Cardiac fibroblast (primary cell): ENCODE results near the gene SORL1-AS1.

ENCODE experiments used
- DNase-seq, 2 donors: peaks; one replicate each; pipeline versions ENCODE4 v3.0.0 to v3.0.0-alpha.2; 2010; ENCODE audit warnings: low read depth in 2 of 2
- H3K4me3 ChIP-seq, 2 donors: replicated peaks in 1 of 2; 1 replicate in 1 of 2; 2 replicates in 1 of 2; pipeline ENCODE4 v1.5.1; 2011; ENCODE audit warnings: low read depth in 2 of 2, low read length in 2 of 2, mild to moderate bottlenecking in 2 of 2, moderate library complexity in 1 of 2
- TF ChIP-seq, protein P1 (sequence below): IDR thresholded peaks from one replicate; pipeline ENCODE4 v1.5.1; 2011; ENCODE audit warnings: low read depth, mild to moderate bottlenecking, low read length, inconsistent platforms

SORL1-AS1 gene

DNA sequence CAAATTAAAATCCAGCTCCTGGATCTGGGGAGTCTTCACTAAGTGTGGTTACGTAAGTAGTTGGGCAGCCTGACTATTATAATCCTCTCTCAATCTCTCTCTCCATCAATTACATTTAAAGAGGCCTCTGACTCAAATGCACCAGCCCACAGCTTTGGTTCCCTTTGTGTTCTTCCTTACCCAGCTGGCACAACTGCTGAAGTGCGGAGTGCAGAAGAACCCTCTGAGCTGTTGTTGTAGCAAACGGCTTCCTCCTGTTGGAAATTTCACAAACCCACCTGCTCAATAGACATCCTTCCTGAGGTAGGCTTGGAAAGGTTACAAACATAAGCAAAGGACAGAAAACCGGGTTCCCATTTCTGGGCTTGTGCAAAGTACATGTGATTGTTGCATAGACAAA lies 17.6 kb downstream of the SORL1-AS1 start:
- no peak overlapping the region for H3K4me3 ChIP-seq
- TF ChIP-seq, protein P1, sequence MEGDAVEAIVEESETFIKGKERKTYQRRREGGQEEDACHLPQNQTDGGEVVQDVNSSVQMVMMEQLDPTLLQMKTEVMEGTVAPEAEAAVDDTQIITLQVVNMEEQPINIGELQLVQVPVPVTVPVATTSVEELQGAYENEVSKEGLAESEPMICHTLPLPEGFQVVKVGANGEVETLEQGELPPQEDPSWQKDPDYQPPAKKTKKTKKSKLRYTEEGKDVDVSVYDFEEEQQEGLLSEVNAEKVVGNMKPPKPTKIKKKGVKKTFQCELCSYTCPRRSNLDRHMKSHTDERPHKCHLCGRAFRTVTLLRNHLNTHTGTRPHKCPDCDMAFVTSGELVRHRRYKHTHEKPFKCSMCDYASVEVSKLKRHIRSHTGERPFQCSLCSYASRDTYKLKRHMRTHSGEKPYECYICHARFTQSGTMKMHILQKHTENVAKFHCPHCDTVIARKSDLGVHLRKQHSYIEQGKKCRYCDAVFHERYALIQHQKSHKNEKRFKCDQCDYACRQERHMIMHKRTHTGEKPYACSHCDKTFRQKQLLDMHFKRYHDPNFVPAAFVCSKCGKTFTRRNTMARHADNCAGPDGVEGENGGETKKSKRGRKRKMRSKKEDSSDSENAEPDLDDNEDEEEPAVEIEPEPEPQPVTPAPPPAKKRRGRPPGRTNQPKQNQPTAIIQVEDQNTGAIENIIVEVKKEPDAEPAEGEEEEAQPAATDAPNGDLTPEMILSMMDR, result no peak
- no peak for DNase-seq

DNA sequence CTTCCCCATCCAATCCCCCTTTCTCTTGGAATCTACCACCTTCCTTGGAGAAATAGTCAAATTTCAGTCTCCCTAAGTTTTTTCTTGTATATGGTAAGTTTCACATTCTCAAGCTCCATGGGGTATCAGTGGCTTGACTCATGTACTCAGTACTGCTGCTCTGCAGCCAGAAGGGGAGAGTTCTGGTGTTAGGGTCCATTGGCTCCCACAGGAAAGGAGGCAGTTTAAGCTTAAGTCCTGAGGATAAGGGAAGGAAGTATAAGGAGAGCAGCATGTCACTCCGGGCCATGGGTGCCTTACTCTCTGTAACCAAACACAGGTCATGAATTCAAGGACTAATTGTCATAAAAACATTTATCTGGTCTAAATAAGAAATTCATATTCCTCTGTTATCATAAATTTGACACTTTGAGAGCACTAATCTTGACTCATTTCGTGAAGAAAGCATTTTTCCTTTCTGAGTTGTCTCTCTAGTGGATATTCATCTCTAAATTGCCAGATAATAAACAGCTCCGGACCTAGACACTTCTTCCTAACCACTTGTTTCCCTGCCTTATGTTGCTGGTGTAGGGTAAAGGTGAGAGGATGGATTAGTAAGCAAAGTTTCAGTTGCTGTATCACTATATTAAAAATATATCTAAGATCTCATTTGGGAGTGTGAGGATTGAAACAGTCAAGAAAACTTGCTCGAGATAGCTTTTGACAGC lies 20.8 kb downstream of the SORL1-AS1 start:
- TF ChIP-seq, protein P1, result no peak
- DNase-seq, result no peak
- no peak overlapping the region for H3K4me3 ChIP-seq

DNA sequence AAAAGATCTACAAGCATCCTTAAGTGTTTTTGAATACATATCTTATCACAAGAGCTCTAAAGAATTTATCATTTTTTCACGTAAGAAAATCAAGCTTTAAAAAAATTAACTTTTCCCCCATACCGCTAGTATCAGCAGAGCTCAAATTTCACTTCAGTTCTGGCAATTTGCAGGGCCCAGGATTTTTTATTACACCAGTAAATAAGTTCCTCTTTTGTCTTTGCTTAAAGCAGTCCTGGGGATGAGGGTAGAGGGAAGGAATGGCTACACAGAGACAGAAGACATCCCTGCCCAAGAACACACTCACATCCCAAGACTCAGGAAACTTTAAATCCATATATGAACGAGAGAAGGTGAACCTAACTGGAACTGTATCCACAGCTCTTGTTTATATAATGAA lies 23.2 kb downstream of the SORL1-AS1 start:
- H3K4me3 ChIP-seq, result no peak overlapping the region
- TF ChIP-seq, protein P1, result no peak
- no peak for DNase-seq

DNA sequence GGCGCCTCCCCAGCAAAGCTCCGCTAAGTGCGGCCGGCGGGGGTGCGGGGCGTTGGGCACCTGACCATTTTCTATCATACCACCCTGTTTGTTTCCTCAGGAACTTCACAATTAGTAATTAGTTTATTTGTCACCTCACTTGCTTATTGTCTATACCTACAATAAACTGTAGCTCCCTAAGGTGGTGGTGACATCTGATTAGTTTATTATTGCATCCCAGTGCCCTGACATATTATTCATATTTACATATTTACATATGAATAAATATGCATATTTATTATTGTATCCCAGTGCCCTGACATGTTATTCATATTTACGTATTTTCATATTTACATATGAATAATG lies 25.4 kb downstream of the SORL1-AS1 start:
- TF ChIP-seq, protein P1, result no peak
- DNase-seq, result no peak
- no peak overlapping the region for H3K4me3 ChIP-seq

DNA sequence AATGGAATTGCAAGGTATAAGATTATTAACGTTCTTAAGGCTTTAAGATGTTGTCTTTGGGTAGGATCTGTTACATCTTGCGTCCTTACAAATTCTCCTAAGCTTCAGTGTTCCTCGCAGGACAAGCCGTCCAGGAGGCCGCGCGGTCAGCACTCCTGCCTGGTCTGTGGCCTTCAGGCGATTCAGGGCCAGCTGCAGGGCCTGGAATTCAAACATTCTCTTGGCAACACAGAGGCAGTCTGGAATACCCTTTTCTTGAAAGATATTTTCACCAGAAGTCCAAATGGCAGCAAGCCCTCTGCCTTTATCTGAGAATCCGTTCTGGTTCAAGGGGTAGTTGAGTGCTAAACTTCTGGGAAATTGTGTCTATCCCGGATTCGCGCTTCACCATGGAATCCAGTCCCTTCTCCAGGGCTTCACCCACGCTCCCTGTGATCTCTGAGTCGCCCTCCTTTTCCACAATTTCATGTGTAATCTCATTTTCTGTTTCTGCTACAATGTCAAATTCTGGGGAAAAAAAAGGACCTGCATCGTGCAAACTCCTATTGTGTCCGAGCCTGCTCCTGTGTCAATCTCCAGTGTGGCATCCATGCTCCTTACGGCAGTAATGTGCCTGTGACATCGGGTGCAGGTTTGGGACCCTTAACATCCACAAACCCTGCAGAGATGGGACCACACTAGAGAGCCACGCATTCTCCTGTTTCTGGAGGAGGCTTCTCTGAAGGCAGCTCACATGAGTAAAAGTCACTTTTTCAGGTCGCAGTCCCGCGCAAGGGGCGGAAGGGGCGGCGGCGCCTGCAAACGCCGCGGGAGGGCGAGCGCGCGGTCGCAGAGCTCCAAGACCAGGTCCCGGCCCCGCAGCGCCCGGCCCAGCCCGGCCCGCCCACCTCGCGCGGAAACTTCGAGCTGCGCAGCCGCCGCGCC lies 26.0 kb downstream of the SORL1-AS1 start:
- no peak for DNase-seq

DNA sequence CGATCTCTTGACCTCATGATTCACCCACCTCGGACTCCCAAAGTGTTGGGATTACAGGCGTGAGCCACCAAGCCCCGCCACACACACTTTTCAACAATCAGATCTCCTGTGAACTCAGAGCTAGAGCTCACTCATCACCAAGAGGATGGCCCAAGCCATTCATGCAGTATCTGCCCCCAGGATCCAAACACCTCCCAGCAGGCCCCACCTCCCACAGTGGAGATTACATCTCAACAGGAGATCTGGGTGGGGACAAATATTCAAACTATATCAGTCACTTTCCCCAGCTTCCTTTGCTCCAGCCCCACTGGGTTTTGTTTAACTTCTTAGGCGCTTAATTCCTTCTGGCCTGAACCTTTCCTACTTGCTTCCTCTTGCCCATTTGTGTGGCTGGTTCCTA lies 26.9 kb downstream of the SORL1-AS1 start:
- H3K4me3 ChIP-seq, result no peak overlapping the region
- no peak for DNase-seq
- TF ChIP-seq, protein P1, result no peak

More for the DNA sequence above, 26.0 kb downstream of the SORL1-AS1 start:
- TF ChIP-seq, protein P1, result no peak
- no peak overlapping the region for H3K4me3 ChIP-seq
